NCI-H187 treated with DMSO at 0.1 percent for 48 hours (cell line): Measurements from ENCODE around the gene SQSTM1.
A peak's percentile ranks its signal among the peaks of the same experiment; 100 is the strongest.

ENCODE experiments used
- DNase-seq: peaks from one replicate; lab custom pipeline; 2025; lab: John Stamatoyannopoulos, UW

SQSTM1 gene

DNA sequence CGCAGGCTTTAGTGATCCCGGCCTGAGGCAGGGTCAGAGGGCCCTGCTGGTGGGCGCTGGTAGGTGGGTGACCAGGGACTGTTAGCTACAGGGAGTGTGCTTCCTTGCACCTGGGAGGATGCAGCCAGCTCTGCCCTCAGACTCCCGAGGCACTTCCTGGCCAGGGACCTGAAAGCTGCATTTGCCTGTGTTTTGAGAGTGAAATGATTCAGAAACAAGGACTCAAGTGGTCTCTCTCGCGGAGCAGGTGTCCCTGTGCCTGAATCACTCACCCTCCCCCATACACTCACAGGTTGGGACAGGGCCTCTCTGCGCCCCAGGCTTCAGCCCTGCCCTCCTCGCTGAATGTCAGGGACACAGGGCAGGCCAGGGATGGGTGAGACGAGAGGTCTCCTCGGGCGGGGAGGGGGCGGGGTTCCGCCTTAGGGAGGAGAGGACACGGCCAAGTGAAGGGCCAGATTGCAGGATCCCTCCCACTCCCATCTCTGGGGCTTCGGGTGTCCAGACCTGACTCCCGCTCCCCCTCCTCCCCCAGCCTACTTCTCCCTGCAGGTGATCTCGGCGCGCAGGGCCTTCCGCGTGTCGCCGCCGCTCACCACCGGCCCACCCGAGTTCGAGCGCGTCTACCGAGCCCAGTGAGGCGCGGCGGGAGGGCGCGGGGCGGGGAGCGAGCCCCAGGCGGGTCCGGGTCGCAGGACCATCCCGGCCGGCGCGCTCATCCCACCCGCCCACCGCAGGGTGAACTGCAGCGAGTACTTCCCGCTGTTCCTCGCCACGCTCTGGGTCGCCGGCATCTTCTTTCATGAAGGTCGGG lies 25.4 kb upstream of the SQSTM1 start:
- no peak for DNase-seq

- no peak for DNase-seq
Measured at GRCh38 chr5:179795863-179796833, 24.6 kb upstream of the SQSTM1 start.

GRCh38 chr5:179796877-179797608 lies 23.7 kb upstream of the SQSTM1 start:
- no peak for DNase-seq

DNA sequence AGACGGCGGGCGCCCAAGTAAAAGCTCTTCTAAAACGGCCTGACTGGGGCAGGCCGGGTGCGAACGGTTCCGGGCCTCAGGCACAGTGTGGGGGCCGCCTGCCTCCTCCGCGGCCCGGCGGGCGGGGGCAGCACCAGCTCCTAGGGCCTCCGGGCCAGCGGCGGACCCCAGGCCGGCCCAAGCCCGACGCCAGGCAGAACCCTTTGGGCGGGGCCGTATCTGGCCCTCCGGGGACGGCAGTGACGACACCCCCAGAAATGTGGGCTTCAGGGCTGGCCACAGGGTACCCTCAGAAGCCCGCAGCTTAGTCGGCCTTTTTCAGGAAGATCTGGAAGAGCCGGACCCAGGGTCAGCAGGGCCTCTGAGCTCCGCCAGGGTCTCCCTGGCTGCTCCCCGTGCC lies 23.0 kb upstream of the SQSTM1 start:
- no peak for DNase-seq

- DNase-seq: no peak
Measured at GRCh38 chr5:179798144-179798770, 22.4 kb upstream of the SQSTM1 start.

- no peak for DNase-seq
Measured at GRCh38 chr5:179798771-179799643, 21.7 kb upstream of the SQSTM1 start.

DNA sequence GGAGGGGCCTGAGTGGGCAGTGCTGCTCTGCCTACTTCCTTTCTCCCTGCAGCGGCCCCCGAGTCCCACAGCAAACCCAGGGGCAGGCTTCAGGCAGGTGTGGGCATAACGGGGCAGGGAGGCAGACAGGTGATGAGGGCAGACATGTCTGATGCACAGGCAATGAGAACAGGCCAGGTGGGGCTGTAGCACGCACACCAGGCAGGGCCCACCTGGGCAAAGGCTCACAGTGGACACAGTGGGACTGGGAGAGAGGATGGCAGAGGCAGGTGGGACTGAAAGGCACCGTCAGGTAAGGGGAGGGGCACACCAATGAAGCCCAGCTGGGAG lies 21.1 kb upstream of the SQSTM1 start:
- DNase-seq: no peak

DNA sequence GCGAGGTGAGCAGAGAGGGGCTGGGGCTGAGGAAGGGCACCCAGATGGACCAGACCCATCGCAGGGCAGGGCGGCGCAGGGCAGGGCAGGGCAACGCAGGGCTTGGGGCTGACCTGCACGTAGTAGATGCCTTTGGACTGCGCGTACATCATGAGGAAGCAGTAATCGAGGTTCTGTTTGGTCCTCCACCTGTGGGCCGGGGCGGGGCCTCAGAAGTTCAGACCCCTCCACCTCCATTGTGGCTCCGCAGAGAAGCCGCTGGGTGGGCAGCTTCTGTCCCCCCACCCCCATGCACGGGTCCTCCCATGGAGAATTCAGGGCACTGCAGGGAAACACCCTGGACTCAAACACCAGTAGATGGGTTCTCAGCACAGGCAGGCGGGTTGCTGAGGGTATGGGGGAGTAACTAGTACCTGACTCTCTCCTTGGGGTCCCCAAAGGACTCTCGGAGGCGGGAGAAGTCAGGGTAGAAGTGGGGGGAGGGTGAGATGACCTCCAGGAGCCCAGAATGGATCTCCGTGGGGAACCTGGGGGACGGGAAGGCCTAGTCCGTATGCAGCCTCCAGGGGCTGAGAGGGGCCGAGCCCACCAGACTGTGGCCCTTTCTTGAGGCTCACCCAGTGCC lies 20.5 kb upstream of the SQSTM1 start:
- no peak for DNase-seq

GRCh38 chr5:179800696-179801201 lies 20.0 kb upstream of the SQSTM1 start:
- DNase-seq: no peak

DNA sequence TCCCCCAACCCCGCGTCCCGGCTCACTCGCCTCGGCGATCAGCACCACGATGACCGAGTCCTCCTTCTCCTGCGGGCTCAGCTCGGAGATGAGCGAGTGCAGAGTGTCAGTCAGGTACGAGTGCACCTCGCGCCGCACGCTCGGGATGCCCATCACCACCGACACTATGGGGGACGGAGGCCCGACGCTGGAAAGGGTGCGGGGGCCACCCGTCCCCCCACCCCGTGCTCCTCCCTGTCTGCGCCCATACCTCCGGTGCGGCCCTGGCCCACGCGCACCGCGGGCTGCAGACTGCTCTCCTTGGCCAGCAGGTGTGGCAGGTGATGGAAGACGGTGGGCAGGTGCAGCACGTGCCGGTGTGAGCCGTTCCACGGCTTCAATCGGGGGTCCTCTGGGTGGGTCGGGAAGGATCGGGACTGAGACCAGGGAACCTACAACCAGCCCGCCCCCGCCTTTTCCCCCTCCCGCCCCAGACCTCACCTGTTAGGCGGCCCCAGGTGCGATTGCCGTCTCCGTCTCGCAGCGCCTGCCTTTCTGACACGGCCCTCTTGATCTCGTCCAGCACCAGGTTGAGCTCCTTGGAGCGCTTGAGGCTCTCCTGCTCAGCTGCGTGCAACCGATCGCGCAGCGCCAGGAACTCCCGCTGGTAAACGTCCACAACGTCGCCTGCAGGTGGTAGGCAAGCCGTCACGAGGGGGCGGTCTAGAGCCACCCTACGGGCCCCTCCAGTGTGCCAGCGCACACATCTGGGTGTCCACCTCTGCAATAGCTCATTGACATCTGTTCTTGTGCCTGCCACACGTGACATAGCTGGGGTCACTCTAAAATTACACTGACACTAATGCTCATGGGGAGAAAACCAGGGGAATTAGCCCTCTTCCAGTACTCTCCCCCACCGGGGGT lies 19.1 kb upstream of the SQSTM1 start:
- peak; percentile 33 for DNase-seq

DNA sequence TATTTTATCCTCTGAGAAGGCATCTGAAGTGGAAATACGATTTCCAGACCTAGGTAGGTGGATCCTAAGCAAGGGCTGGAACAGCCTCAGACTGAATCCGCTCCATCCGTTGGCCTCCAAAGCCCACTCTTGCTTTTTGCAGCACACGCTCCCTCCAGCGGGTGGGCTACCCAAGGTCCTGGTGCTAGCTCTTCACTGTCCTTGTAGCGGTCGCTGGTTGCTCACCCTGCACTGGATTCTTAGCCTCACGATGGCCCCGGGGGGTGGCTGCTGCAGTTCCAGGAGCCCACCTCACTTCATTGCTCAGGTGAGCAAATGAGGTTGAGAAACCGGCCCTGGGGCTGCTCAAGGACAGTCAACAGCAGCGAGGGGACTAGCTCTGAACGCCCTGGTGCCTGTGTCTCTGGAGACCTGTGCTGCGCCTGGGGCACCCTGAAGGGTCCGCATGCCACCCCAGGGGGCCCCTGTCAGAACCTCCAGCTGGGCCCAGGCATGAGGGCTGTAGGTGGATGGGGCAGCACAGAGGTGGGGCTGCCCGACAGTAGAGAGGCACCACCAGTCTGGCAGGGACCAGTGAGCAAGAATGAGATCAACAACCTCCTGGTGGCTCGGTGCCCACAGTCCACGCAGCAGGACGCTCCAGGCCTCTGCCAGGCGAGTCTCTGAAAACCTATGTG lies 18.4 kb upstream of the SQSTM1 start:
- no peak for DNase-seq

GRCh38 chr5:179802950-179803562 lies 17.6 kb upstream of the SQSTM1 start:
- DNase-seq: peak; percentile 68

GRCh38 chr5:179803651-179804554 lies 16.8 kb upstream of the SQSTM1 start:
- DNase-seq: no peak

DNA sequence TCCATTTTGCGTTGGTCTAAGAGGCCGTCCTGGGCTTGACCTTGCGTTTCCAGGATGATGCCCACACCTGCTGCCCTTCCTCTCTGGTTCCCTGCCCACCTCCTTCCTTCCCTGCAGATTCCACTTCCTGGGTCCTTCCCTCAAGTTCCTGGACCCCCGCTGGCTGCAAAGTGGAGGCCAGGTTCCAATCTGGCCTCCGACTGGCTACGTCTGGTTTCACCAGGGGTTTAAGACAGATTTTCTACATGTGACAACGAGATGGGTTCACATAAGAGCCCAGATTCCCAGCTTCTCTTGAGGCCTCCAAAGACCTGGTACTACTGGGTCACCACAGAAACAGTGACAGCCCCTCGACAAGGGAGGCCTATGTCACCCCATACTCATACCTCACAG lies 16.2 kb upstream of the SQSTM1 start:
- DNase-seq: no peak

DNA sequence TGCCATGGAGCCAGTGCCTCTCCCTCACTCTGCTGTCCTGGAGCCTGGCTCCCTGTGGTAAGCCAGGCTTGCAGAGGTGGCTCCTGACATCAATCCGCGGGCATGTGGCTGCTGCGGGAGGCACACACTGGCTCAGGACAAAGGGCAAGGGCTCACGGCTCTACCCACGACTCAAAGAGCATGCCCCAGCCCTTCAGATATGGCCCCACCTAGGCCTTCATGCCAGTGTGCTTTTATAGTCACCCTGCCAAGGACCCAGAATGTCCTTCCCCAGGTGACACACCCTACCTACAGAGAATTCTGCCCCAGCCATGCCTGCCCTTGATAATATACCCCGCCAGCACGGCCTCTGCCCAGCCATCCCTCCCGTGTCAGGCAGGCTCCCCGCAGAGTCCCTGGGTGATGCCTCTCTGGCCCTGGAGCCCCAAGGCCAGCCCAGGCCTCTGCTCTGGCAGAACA lies 15.6 kb upstream of the SQSTM1 start:
- DNase-seq: no peak

GRCh38 chr5:179805529-179806249 lies 15.0 kb upstream of the SQSTM1 start:
- no peak for DNase-seq
